Mesenchymal stem cell (in vitro differentiated cells and primary cell): ENCODE data around the gene MCOLN1.

Source experiments
- DNase-seq: peaks from one replicate; pipeline ENCODE4 v3.0.0-alpha.2; 2013
- H2AFZ ChIP-seq: one replicate; pipeline ENCODE4 v1.6.1; 2013; ENCODE audit warnings: low read depth, mild to moderate bottlenecking, control low read depth, inconsistent platforms, low read length, moderate library complexity
- H2AK5ac ChIP-seq: 2 replicates; pipeline ENCODE4 v1.6.1; 2013; ENCODE audit warnings: low read length, moderate library complexity, mild to moderate bottlenecking, inconsistent platforms; ENCODE audit not compliant: severe bottlenecking
- H2BK120ac ChIP-seq: one replicate; pipeline ENCODE4 v1.6.1; 2013; ENCODE audit warnings: low read depth, mild to moderate bottlenecking, inconsistent platforms, low read length, moderate library complexity
- H2BK12ac ChIP-seq, 2 experiments: one replicate each; pipeline ENCODE4 v1.6.1; 2013; ENCODE audit warnings: inconsistent platforms in 2 of 2, low read length in 2 of 2, mild to moderate bottlenecking in 2 of 2, moderate library complexity in 2 of 2, control low read depth in 1 of 2
- H2BK15ac ChIP-seq: one replicate; pipeline ENCODE4 v1.6.1; 2013; ENCODE audit warnings: mild to moderate bottlenecking, low read depth, inconsistent platforms; ENCODE audit not compliant: poor library complexity, severe bottlenecking
- H2BK5ac ChIP-seq: 2 replicates; pipeline ENCODE4 v1.6.1; 2013; ENCODE audit warnings: low read depth, mild to moderate bottlenecking, low read length, control low read depth, inconsistent platforms; ENCODE audit not compliant: poor library complexity, severe bottlenecking
- H3K14ac ChIP-seq, 2 experiments: one replicate each; pipeline ENCODE4 v1.6.1; 2013; ENCODE audit warnings: inconsistent platforms in 2 of 2, low read length in 2 of 2, control low read depth in 1 of 2, mild to moderate bottlenecking in 1 of 2, moderate library complexity in 1 of 2
- H3K18ac ChIP-seq, 2 experiments: one replicate each; pipeline ENCODE4 v1.6.1; 2013; ENCODE audit warnings: inconsistent platforms in 2 of 2, low read length in 2 of 2, control low read depth in 1 of 2, low read depth in 1 of 2, mild to moderate bottlenecking in 1 of 2
- H3K23ac ChIP-seq, 2 experiments: one replicate each; pipeline ENCODE4 v1.6.1; 2013; ENCODE audit warnings: inconsistent platforms in 2 of 2, low read length in 2 of 2, mild to moderate bottlenecking in 2 of 2, moderate library complexity in 2 of 2, control low read depth in 1 of 2
- H3K27ac ChIP-seq: 2 replicates; pipeline ENCODE4 v1.5.1; 2013; ENCODE audit warnings: mild to moderate bottlenecking, moderate library complexity, low read length, control low read depth, inconsistent platforms; ENCODE audit not compliant: poor library complexity, severe bottlenecking
- H3K27me3 ChIP-seq, 2 experiments: 2 replicates each; pipeline versions ENCODE4 v1.6.1 to v1.7.0; 2013; ENCODE audit warnings: low read length in 2 of 2, mild to moderate bottlenecking in 2 of 2, moderate library complexity in 2 of 2, control low read depth in 1 of 2, inconsistent platforms in 1 of 2; ENCODE audit not compliant: control insufficient read depth in 1 of 2, insufficient read depth in 1 of 2
- H3K36me3 ChIP-seq, 2 experiments: 2 replicates each; pipeline versions ENCODE4 v1.6.1 to v1.7.0; 2013; ENCODE audit warnings: low read length in 2 of 2, control low read depth in 1 of 2, inconsistent platforms in 1 of 2, low read depth in 1 of 2, mild to moderate bottlenecking in 1 of 2; ENCODE audit not compliant: insufficient read depth in 2 of 2, control insufficient read depth in 1 of 2
- H3K4ac ChIP-seq, 2 experiments: one replicate each; pipeline ENCODE4 v1.6.1; 2013; ENCODE audit warnings: inconsistent platforms in 2 of 2, low read length in 2 of 2, mild to moderate bottlenecking in 2 of 2, moderate library complexity in 2 of 2, control low read depth in 1 of 2, low read depth in 1 of 2
- H3K4me1 ChIP-seq: 2 replicates; pipeline ENCODE4 v1.6.1; 2013; ENCODE audit warnings: low read depth, low read length, control low read depth; ENCODE audit not compliant: control insufficient read depth, insufficient read depth
- H3K4me2 ChIP-seq: 2 replicates; pipeline ENCODE4 v1.6.1; 2013; ENCODE audit warnings: low read length, mild to moderate bottlenecking, inconsistent platforms; ENCODE audit not compliant: poor library complexity, severe bottlenecking
- H3K4me3 ChIP-seq, 2 experiments: 2 replicates each; pipeline versions ENCODE4 v1.5.1 to v1.7.0; 2013; ENCODE audit warnings: low read length in 2 of 2, mild to moderate bottlenecking in 2 of 2, control low read depth in 1 of 2, low read depth in 1 of 2; ENCODE audit not compliant: insufficient read depth in 1 of 2
- H3K79me1 ChIP-seq: replicated peaks from 2 replicates; pipeline ENCODE4 v1.6.1; 2013; ENCODE audit warnings: mild to moderate bottlenecking, control low read depth, low read length, inconsistent platforms; ENCODE audit not compliant: poor library complexity, severe bottlenecking
- H3K9ac ChIP-seq: 2 replicates; pipeline ENCODE4 v1.7.0; 2013; ENCODE audit warnings: mild to moderate bottlenecking, low read length, moderate library complexity
- H3K9me3 ChIP-seq: 2 replicates; pipeline ENCODE4 v1.7.0; 2013; ENCODE audit warnings: mild to moderate bottlenecking, low read length; ENCODE audit not compliant: control insufficient read depth
- H4K8ac ChIP-seq: one replicate; pipeline ENCODE4 v1.6.1; 2013; ENCODE audit warnings: inconsistent platforms, mild to moderate bottlenecking, low read length, moderate library complexity
- H4K91ac ChIP-seq: one replicate; pipeline ENCODE4 v1.6.1; 2013; ENCODE audit warnings: mild to moderate bottlenecking, low read length, inconsistent platforms
- WGBS: methylation state at CpG from one replicate; pipeline ENCODE4 v1.1.7; 2013; ENCODE audit warnings: mixed read lengths; 5-methylcytosine and 5-hydroxymethylcytosine counted together

Gene MCOLN1

DNA sequence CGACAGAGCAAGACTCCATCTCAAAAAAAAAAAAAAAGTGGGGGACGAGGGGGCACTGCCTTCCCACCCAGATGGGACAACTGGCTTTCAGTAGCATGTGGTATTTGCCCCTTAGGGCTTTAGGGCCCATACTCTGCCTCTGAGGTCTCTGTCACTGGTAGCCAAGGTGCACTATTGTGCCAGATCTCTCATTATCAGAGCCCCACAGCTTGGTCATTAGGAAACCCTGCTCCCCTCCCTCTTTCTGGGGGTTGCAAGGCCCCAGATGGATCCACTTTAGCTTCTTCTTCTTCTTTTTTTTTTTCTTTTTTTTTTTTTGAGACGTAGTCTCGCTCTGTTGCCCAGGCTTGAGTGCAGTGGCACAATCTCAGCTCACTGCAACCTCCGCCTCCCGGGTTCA is 17.7 kb upstream of the MCOLN1 start:
- Histone ChIP-seq H3K4ac (no peak overlapping the region), H3K4me1 (peaks cover 30% of the 10 kb centered on the region), H3K4me2 (no peak overlapping the region), H3K9ac (no peak overlapping the region), H3K27ac (no peak overlapping the region), H3K36me3 (peaks cover 0 to 6% of the 10 kb centered on the region in 2 experiments), H3K23ac (no peak overlapping the region), H4K91ac (no peak overlapping the region), H3K14ac (no peak overlapping the region), H2BK12ac (no peak overlapping the region), H3K27me3 (peaks cover 33 to 42% of the 10 kb centered on the region in 2 experiments), H2BK5ac (no peak overlapping the region), H4K8ac (no peak overlapping the region), H2AK5ac (no peak overlapping the region), H3K4me3 (no peak overlapping the region), H2AFZ (no peak overlapping the region), H2BK120ac (no peak overlapping the region), H3K79me1 (no peaks in the 10 kb centered on the region), H3K18ac (no peak overlapping the region), H3K9me3 (no peaks in the 10 kb centered on the region), H2BK15ac (no peak overlapping the region)
- DNase-seq, result no peak
- WGBS, result 80% methylated on average over 4 of the region's 6 CpGs

GRCh38 chr19:7505288-7505681 is 17.1 kb upstream of the MCOLN1 start:
- 71% methylated on average over 19 of the region's 19 CpGs for WGBS
- Histone ChIP-seq H3K4ac (no peak overlapping the region), H3K27ac (no peak overlapping the region), H2AK5ac (no peak overlapping the region), H3K9me3 (no peaks in the 10 kb centered on the region), H3K23ac (no peak overlapping the region), H2BK120ac (no peak overlapping the region), H3K18ac (no peak overlapping the region), H2BK5ac (no peak overlapping the region), H2BK12ac (no peak overlapping the region), H3K27me3 (peaks cover 27 to 42% of the 10 kb centered on the region in 2 experiments), H3K4me3 (no peak overlapping the region), H4K8ac (peak overlapping the region; percentile 57), H4K91ac (peak overlapping the region; percentile 56), H3K14ac (no peak overlapping the region), H2AFZ (no peak overlapping the region), H3K79me1 (no peaks in the 10 kb centered on the region), H3K9ac (no peak overlapping the region), H3K4me1 (peaks cover 30% of the 10 kb centered on the region), H3K36me3 (peaks cover 0 to 6% of the 10 kb centered on the region in 2 experiments), H2BK15ac (no peak overlapping the region), H3K4me2 (no peak overlapping the region)
- no peak for DNase-seq

DNA sequence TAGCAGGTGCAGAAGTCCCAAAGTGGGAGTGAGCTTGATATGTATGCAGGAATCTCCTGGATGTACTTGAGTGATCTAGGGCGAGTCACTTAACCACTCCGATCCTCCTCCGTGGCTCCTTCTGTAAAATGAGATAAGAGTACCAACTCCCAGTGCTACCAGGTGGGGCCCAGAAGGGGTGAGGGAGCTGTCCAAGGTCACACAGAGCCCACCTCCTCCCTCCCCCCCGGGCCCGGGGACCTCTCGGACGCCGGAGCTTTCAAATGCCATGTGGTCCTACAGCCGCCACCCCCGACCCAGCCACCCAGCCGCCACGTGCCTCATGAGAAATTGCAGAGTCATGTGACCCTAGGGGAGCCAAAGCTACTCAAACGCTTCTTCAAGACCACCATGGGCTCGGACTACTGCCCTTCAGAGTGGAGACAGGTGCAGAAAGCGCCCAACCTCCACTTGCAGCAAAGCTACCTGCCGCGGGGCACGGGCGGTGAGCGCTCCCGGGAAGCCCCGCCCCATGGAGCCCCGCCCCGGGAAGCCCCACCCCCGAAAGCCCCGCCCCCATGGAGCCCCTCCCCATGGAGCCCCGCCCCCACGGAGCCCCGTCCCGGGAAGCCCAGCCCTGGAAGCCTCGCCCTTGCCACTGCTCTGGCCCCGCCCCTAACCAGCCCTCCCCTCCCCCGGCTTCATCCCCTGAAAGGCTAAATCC is 16.6 kb upstream of the MCOLN1 start:
- H3K9ac ChIP-seq, result no peak overlapping the region
- H2BK15ac ChIP-seq, result peak overlapping the region; percentile 93
- no peaks in the 10 kb centered on the region for H3K9me3 ChIP-seq
- no peak overlapping the region for H3K4me2 ChIP-seq
- peak overlapping the region; percentile 57 for H4K8ac ChIP-seq
- DNase-seq, result peak; percentile 25
- H2AK5ac ChIP-seq, result no peak overlapping the region
- H2BK120ac ChIP-seq, result no peak overlapping the region
- H3K4me1 ChIP-seq, result peaks cover 28% of the 10 kb centered on the region
- no peak overlapping the region for H3K14ac ChIP-seq
- 5% methylated on average over 24 of the region's 33 CpGs for WGBS
- peaks cover 0 to 5% of the 10 kb centered on the region in 2 experiments for H3K36me3 ChIP-seq
- no peak overlapping the region for H3K4ac ChIP-seq
- H2BK5ac ChIP-seq, result no peak overlapping the region
- no peaks in the 10 kb centered on the region for H3K79me1 ChIP-seq
- H3K27me3 ChIP-seq, result peaks cover 22 to 38% of the 10 kb centered on the region in 2 experiments
- no peak overlapping the region for H4K91ac ChIP-seq
- peak overlapping the region in 1 of 2 experiments; percentile 47 for H2BK12ac ChIP-seq
- no peak overlapping the region for H3K4me3 ChIP-seq
- peak overlapping the region in 1 of 2 experiments; percentile 38 for H3K18ac ChIP-seq
- H3K27ac ChIP-seq, result no peak overlapping the region
- H2AFZ ChIP-seq, result no peak overlapping the region
- H3K23ac ChIP-seq, result no peak overlapping the region

- H3K4me3 ChIP-seq, result no peak overlapping the region
- peak; percentile 92 for DNase-seq
- peak overlapping the region in 1 of 2 experiments; percentile 66 for H3K18ac ChIP-seq
- no peaks in the 10 kb centered on the region for H3K36me3 ChIP-seq
- H3K27ac ChIP-seq, result no peak overlapping the region
- H3K27me3 ChIP-seq, result peaks cover 18 to 30% of the 10 kb centered on the region in 2 experiments
- no peak overlapping the region for H3K9ac ChIP-seq
- peak overlapping the region; percentile 56 to 90 for H2BK12ac ChIP-seq
- H4K91ac ChIP-seq, result peak overlapping the region; percentile 15
- peaks cover 22% of the 10 kb centered on the region for H3K4me1 ChIP-seq
- H3K14ac ChIP-seq, result no peak overlapping the region
- H2AFZ ChIP-seq, result peak overlapping the region; percentile 49
- WGBS, result 50% methylated on average over 20 of the region's 20 CpGs
- no peak overlapping the region for H3K4ac ChIP-seq
- H3K9me3 ChIP-seq, result no peaks in the 10 kb centered on the region
- H4K8ac ChIP-seq, result peak overlapping the region; percentile 71
- H2AK5ac ChIP-seq, result no peak overlapping the region
- H2BK15ac ChIP-seq, result peak overlapping the region; percentile 73
- no peak overlapping the region for H2BK120ac ChIP-seq
- H3K4me2 ChIP-seq, result no peak overlapping the region
- H2BK5ac ChIP-seq, result no peak overlapping the region
- no peaks in the 10 kb centered on the region for H3K79me1 ChIP-seq
- H3K23ac ChIP-seq, result no peak overlapping the region
Measured at GRCh38 chr19:7506385-7507328, 15.8 kb upstream of the MCOLN1 start.
